DMS153 treated with DMSO at 0.1 percent for 48 hours (cell line): ENCODE results near the gene MNT.

ENCODE experiments used
- DNase-seq: peaks from one replicate; lab custom pipeline; 2025; ENCODE audit not compliant: unreplicated experiment; lab: John Stamatoyannopoulos, UW

The MNT gene

GRCh38 chr17:2364763-2365116, 36.1 kb downstream of the MNT start:
- DNase-seq = no peak

- DNase-seq = no peak
These were observed 36.8 kb downstream of the MNT start for GRCh38 chr17:2363851-2364762.

- DNase-seq = no peak
These were observed 37.5 kb downstream of the MNT start for GRCh38 chr17:2363318-2363717.

- DNase-seq = no peak
These were observed 38.0 kb downstream of the MNT start for GRCh38 chr17:2362881-2363280.

GRCh38 chr17:2362416-2362815, 38.4 kb downstream of the MNT start:
- DNase-seq = no peak

- no peak for DNase-seq
These were observed 38.8 kb downstream of the MNT start for GRCh38 chr17:2362016-2362415.

- DNase-seq = no peak
These were observed 39.7 kb downstream of the MNT start for GRCh38 chr17:2361010-2361760.

- no peak for DNase-seq
These were observed 42.9 kb downstream of the MNT start for GRCh38 chr17:2357931-2358434.

- no peak for DNase-seq
These were observed 43.6 kb downstream of the MNT start for GRCh38 chr17:2357237-2357636.

GRCh38 chr17:2354311-2354710, 46.5 kb downstream of the MNT start:
- DNase-seq = no peak

GRCh38 chr17:2351269-2351668, 49.6 kb downstream of the MNT start:
- no peak for DNase-seq

- DNase-seq = peak; percentile 43
These were observed 52.8 kb downstream of the MNT start for GRCh38 chr17:2347805-2348685.

- no peak for DNase-seq
These were observed 54.4 kb downstream of the MNT start for GRCh38 chr17:2346475-2346874.

GRCh38 chr17:2344528-2344927, 56.3 kb downstream of the MNT start:
- DNase-seq = no peak

GRCh38 chr17:2343421-2343820, 57.4 kb downstream of the MNT start:
- DNase-seq = no peak

GRCh38 chr17:2338315-2338657, 62.6 kb downstream of the MNT start:
- DNase-seq = no peak

- DNase-seq = peak; percentile 1
These were observed 63.1 kb downstream of the MNT start for GRCh38 chr17:2337544-2338314.

GRCh38 chr17:2336852-2337543, 63.9 kb downstream of the MNT start, which contains the start of gene SGSM2:
Gene SGSM2 (plus strand): TSS chr17:2337501. CDS start chr17:2337689, 188 bp downstream.
- no peak for DNase-seq

GRCh38 chr17:2336215-2336851, 64.5 kb downstream of the MNT start, which contains the start of gene TSR1:
Gene TSR1 (minus strand): TSS chr17:2336457. CDS start chr17:2336427, 30 bp downstream.
- peak; percentile 46 for DNase-seq
